Inflammatory macrophage treated with lipopolysaccharide for 1 hour (primary cell): ENCODE results near the gene SLC39A10.
"Not testable (repeated sequence)": the region's sequence is repeated elsewhere in the genome, so short reads cannot be mapped to it uniquely, and the experiment has no call there.

ENCODE experiments used
- DNase-seq, 2 donors: peaks; one replicate each; pipeline ENCODE4 v3.0.0-alpha.2; 2020 to 2022

The SLC39A10 gene

GRCh38 chr2:195656859-195657633, at the start of gene SLC39A10:
SLC39A10 (plus strand) TSS chr2:195657226; CDS start chr2:195680043, 22,817 bp downstream.
- peak; percentile 96 to 100 for DNase-seq

- DNase-seq, result no peak
Observed at GRCh38 chr2:195608768-195609454, 48.1 kb upstream of the SLC39A10 start.

- DNase-seq, result peak; percentile 59
Observed at GRCh38 chr2:195610717-195611116, 46.3 kb upstream of the SLC39A10 start.

GRCh38 chr2:195612611-195613495, 44.2 kb upstream of the SLC39A10 start:
- no peak for DNase-seq

GRCh38 chr2:195613922-195614321, 43.1 kb upstream of the SLC39A10 start:
- DNase-seq, result no peak

GRCh38 chr2:195619590-195619989, 37.4 kb upstream of the SLC39A10 start:
- no peak for DNase-seq

GRCh38 chr2:195620501-195620900, 36.5 kb upstream of the SLC39A10 start:
- no peak for DNase-seq

GRCh38 chr2:195622966-195623365, 34.1 kb upstream of the SLC39A10 start:
- no peak for DNase-seq

- no peak for DNase-seq
Observed at GRCh38 chr2:195626507-195626906, 30.5 kb upstream of the SLC39A10 start.

- DNase-seq, result no peak
Observed at GRCh38 chr2:195628666-195629065, 28.4 kb upstream of the SLC39A10 start.

GRCh38 chr2:195632856-195633572, 24.0 kb upstream of the SLC39A10 start:
- peak; percentile 25 to 51 for DNase-seq

GRCh38 chr2:195633573-195633870, 23.5 kb upstream of the SLC39A10 start:
- DNase-seq, result no peak

- no peak for DNase-seq
Observed at GRCh38 chr2:195633974-195634373, 23.1 kb upstream of the SLC39A10 start.

- no peak for DNase-seq
Observed at GRCh38 chr2:195636890-195637289, 20.1 kb upstream of the SLC39A10 start.

- no peak for DNase-seq
Observed at GRCh38 chr2:195638750-195639149, 18.3 kb upstream of the SLC39A10 start.

GRCh38 chr2:195639238-195639858, 17.7 kb upstream of the SLC39A10 start:
- no peak for DNase-seq

- DNase-seq, result no peak
Observed at GRCh38 chr2:195639959-195640358, 17.1 kb upstream of the SLC39A10 start.

- DNase-seq, result peak; percentile 83 to 90
Observed at GRCh38 chr2:195642027-195642678, 14.9 kb upstream of the SLC39A10 start.

- DNase-seq, result no peak
Observed at GRCh38 chr2:195642679-195643068, 14.4 kb upstream of the SLC39A10 start.

- DNase-seq, result not testable (repeated sequence)
Observed at GRCh38 chr2:195644708-195645107, 12.3 kb upstream of the SLC39A10 start.

- DNase-seq, result no peak
Observed at GRCh38 chr2:195645413-195645812, 11.6 kb upstream of the SLC39A10 start.

- DNase-seq, result no peak
Observed at GRCh38 chr2:195646424-195646823, 10.6 kb upstream of the SLC39A10 start.
